Stimulated activated CD8-positive, alpha-beta memory T cell treated with anti-CD3 and anti-CD28 coated beads, Interleukin-12 subunit alpha, Interleukin-12 subunit beta, amount 100 ng/mL, for 1 hour (primary cell): Measurements from ENCODE around the gene CUL9.

Experiments
- DNase-seq: peaks from one replicate; pipeline ENCODE4 v3.0.0-alpha.2; 2020; ENCODE audit warnings: low read depth

The CUL9 gene

DNA sequence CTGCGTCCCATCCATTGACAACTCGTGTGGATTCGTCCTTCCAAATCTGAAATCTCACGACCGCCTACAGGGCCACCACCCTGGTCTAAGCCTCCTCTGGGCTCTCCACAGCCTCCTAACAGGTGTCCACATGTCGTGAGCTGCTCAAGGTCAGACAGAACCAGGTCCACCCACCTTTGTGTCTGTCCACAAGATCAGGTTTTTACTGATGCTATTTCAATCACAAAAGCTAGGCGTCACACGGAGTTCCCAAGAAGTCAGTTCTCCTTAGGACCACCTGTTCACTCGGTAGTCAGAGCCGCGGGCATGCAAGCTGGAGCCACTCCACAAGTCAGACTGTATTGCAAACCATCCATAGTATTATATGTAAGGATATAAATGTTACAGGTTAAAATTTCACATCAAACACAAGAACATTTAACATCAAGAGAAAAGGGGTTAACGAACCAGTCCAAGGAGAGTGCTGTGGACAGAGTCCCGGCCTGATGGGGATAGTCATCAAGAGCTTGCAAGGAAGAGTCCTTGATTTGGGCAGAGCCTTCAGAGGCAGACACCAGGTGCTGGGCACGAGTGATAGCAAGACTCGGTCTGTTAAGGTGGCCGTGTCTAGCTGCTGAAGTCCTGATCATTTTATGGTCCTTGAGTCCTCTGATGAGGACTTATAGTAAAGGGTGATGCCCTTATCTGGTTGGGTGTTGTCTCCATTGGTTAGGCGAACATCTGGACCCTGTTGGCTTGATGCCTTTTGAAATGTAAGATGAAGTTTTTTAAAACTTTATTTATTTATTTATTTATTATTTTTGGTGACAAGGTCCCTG lies 48.0 kb downstream of the CUL9 start:
- no peak for DNase-seq

DNA sequence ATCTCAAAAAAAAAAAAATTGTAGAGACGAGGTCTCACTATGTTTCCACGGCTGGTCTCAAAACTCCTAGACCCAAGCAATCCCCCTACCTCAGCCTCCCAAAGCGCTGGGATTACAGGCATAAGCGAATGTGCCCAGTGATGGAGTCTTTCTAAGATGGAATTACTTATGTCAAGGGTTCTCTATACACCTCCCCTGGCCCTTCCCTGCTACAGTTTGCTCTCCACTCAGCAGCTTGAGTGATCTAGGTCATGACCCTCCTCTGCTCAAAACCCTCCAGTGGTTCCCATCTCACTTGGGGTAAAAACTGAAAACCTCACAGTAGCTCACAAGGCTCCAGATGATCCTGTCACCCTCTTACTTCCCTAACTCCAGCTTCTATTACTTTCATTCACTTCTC lies 49.1 kb downstream of the CUL9 start:
- DNase-seq = no peak

DNA sequence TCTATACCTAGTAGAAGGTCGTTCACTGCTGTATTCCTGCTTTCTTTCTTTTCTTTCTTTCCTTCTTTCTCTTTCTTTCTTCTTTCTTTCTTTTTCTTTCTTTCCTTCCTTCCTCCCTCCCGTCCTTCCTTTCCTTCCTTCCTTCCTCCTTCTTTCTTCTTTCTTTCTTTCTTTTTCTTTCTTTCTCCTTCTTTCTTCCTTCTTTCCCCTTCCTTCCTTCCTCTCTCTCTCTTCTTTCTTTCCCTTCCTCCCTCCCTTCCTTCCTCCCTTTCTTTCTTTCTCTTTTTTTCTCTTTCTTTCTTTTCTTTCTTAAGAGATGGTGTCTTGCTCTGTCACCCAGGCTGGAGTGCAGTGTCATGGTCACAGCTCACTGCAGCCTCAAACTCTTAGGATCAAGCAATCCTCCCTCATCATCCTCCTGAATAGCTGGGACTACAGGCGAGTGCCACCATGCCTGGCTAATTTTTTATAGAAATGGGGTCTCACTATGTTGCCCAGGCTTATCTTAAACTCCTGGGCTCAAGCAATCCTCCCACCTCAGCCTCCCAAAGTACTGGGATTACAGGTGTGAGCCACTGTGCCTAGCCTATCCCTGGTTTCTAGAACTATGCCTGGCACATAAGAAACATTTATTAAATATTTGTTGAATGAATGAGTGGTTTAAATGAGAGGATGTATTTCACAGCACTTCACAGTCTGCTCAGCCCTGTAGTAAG lies 49.9 kb downstream of the CUL9 start:
- no peak for DNase-seq

DNA sequence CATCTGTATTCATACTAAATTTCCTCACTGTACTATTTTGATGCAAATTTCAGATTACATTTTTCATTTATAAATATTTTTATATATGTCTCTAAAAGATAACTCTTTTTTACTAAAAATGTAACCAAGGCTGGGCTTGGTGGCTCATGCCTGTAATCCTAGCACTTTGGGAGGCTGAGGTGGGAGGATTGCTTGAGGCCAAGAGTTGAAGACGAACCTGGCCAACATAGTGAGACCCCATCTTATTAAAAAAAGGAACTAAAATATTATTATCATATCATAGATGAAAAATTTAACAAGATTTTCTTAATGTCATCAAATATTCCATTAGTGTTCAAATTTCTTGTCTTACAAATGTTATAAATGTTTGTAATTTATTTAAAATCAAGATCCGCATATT lies 53.8 kb downstream of the CUL9 start:
- no peak for DNase-seq

DNA sequence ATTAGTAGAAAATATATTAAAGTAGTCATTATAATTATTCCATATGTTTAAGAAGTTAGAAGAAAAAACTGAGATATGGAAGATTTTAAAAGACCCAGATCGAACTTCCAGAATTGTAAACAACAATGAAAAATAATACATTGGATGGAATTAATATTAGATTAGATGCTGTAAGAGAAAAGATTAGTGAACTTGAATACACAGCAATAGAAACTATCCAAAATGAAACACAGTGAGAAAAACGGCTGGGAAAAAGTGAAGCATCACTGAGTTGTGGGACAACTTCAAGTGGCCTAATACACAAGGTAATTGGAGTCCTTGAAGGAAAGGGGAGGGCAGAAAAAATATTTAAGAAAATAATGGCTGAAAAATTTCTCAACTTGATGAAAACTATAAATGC lies 57.1 kb downstream of the CUL9 start:
- no peak for DNase-seq

DNA sequence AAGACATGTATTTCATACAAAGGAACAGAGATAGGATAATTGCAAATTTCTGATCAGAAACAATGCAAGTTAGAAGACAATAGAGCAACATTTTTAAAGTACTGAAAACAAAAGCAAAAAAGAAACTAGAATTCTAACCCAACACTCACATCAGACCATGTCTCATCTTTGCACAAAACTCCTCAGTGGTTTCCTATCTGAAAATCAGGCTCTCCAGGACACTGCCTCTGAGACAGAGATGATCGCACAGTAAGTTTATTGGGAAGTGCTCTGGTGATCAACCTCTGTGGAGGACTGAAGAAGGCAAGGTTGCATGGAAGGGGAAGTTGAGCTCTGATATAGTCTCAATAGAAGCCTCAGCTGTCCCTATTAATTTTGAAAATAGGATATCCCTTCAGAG lies 59.0 kb downstream of the CUL9 start:
- DNase-seq = no peak

DNA sequence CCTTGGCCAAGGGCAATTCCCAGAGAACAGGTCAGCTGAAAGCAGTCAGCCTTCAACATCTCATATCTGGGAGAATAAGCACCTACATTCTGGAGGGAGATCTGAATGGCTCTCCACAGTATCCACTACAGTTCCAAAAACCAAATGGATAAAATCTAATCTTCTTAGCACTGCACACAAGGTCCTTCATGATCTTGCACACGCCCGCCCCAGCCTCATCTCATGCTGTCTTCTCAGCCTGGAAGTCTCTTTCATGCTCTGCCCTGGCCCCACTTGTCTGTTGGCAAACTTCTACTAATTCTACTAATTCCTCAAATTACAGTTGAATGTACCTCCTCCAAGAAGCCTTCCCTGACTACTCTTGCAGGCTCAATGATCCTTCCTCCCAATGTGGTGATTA lies 59.5 kb downstream of the CUL9 start:
- no peak for DNase-seq

DNA sequence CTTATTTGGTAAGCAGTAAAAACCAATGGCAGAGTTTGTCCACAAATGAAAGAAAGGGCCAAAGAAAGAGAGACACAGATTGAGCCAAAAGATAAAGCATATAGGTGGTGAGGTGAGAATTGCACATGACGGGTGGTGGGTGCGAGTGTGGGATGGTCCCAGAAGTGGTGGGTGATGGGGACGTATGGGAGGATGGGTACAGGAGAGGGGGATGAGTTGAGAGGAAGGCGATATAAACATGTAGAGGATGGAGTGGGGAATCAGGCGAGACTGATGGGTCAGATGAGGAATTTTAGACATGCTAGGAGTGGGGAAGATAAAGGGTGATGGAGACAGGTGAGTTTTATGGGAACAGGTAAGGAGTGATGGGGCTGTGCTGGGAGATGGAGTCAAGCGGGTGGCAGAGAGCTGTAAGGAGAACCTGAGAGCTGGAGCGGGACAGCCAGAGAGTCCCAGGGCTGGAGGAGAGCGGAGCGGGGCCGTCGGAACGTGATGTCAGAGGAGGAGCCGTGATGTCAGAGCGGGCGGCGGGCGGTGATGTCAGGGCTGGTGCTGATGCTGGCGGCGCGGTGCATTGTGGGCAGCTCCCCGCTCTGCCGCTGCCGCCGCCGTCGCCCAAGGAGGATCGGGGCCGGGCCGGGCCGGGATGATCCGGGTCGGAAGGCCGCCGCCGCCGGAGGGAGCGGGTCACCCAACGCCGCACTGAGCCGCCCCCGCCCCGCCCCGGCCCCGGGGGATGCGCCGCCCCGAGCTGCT lies 61.1 kb downstream of the CUL9 start, which contains the start of gene TTBK1:
Gene TTBK1, plus strand, starts transcription at position 574 of the 756 bp plus-strand sequence. CDS start 3,180 bp downstream, outside the sequence.
- no peak for DNase-seq

DNA sequence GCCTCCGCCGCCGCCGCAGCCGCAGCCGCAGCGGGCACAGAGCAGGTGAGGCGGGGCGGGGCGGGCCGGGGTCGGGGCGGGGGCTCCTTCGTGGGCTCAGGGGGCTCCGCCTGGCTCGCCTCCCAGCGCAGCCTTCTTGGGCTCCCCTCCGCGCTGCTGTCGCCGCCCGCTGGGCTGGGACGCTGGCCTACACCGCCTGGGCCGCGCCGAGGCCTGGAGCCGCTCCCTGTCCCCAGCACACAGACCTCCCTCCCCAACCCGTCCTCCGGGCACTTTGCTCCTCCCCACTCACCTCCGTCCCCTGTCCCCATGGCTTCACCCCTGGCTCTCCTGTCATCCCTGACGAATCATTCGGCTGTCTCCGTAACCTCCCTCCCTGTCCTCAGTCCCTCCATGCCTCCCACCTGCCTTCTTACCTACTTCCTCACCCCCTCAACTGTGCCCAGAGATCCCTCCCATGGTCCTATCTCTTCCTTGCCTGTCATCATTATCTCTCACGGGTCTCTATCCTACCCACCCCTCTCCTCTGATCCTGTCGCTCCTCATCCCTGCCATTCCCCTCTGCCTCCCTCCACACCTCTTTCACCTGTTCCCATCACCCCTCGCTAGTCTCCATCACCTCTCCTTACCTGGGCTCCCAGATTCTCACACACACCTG lies 61.8 kb downstream of the CUL9 start:
- no peak for DNase-seq

DNA sequence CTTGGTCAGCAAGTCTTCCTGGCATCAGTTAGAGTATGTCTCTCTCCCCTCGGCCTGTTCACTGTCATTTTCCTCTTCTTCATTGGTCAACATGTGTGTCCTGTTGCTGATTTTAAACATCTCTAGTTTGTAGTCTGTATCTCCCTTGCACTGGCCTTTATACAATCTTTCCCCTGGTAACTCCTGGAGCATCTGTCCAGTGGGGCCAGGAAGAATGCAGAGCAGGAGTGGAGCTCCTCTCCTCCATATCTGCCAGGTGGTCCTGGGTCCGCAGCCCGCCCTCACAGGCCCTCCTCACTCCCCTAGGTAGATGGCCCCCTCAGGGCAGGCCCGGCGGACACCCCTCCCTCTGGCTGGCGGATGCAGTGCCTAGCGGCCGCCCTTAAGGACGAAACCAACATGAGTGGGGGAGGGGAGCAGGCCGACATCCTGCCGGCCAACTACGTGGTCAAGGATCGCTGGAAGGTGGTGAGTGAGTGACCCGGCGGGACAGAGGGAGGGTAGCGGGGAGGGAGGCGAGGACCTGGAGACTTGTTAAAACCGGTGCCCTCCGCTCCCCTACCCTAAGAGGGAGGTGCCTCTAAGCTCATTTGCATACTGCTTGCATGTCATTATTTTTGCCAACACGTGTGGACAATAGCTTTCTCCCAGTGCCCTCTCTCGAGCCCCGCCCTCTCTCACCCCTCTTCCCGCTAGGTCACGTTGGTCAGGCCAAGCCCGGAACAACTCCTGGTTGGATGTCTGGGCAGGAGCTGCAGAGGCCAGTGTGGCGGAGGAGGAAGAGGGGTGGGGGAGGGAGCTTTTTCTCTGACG lies 64.5 kb downstream of the CUL9 start:
- no peak for DNase-seq

DNA sequence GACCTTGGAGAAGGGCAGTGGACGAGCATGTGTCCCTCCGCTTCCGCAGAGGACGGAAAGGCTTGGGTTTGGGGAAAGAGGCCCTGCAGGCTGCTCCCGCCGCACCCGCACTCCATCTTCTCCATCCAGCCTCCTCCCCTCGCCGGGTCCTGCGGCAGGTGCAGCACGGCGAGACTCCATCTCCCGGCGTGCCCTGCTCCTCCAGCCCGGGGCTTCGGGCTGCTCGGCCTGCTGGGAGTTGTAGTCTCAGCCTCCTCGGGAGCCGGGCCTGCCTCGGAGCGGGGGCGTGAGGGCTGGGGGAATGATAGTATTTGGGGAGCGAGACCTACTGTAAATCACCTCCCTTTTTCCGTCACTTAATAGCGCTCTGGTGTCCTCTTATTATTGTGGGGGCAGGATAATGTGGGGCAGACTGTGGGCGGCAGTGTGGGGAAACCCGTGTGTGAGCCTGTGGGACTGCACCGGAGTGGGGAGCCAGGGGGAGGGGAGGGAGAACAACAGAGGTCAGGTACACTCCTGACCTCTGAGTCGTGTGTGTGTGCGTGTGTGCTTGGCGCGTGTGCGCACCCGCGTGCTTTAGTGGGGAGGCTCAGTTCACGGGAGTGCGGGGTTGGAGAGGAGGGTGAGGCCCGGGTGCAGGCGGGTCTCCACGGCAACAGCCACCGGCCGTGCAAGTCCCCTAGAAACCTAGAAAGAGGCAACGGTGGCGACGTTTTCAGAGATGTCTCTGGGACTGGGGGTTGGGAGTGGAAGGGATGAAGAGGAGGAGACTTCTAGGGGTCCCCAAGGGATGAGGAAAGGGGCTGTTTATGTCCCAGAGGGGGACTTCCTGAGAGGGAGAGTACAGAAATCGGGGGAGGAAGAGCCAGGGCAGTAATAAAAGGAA lies 65.4 kb downstream of the CUL9 start:
- DNase-seq = peak; percentile 52

DNA sequence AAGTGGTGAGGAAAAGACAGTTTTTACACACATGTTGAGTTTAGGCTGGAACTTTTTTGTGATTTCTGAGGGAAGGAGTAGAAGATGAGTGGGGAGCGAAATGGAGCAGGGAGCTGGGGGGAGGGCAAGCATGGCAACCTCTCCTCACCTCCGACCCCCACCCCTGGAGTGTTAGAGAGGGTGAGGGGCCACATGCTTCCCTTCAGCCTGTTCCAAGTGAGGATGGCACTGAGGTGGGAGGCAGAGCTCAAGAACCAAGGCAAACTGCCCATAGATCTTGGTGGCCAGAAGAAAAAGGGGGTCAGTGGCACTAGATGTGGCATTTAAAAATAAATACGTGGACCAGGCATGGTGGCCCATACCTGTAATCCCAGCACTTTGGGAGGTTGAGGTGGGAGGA lies 66.1 kb downstream of the CUL9 start:
- no peak for DNase-seq

DNA sequence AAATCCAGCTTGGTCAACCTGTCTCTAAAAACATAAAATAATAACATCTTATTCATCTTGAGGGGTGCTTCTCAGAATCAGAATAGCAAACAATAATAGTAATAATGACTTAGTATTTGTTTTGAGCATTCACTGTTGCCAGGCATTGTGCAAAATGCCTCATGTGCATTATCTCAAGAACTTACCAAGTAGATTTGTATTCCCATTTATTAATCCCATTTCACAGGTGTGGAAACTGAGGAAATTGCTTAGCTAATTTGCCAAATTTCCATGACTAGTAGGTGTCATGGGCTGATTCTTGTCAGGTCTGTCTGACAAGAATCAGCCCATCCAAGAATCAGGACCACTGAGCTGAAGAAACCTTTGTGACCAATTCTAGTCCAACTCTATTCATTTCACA lies 66.8 kb downstream of the CUL9 start:
- no peak for DNase-seq

DNA sequence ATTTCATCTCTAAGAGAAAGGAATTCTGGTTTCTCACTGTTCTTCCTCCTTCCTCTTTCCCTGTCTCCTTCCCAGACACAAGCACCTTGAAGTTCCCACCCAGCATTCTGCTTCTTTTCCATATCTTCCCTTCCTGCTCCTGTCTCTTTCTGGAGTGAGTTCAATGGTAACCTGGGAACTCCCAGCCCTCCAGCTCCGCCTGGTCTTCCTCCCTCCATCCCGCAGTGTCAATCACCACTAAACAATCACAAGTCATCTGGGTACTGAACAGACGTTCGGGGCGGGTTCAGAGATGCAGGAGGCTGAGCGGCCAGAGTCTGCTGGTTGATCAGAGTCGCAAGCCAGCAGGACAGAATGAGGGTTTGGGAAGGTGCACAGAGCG lies 69.0 kb downstream of the CUL9 start:
- DNase-seq = no peak

DNA sequence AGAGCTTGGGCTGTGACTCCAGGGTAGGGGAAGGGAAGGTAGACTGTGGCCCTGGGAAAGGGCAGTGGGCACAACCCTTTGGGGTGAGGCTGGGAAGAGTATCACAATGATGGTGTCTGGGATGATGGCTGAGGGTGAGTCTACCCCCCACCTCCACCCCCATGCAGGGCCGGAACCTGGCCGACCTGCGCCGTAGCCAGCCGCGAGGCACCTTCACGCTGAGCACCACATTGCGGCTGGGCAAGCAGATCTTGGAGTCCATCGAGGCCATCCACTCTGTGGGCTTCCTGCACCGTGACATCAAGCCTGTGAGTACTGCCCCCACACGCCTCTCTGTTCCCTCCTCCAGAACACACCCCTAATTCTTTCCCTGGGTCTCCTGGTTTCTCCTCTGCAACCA lies 71.4 kb downstream of the CUL9 start:
- no peak for DNase-seq

DNA sequence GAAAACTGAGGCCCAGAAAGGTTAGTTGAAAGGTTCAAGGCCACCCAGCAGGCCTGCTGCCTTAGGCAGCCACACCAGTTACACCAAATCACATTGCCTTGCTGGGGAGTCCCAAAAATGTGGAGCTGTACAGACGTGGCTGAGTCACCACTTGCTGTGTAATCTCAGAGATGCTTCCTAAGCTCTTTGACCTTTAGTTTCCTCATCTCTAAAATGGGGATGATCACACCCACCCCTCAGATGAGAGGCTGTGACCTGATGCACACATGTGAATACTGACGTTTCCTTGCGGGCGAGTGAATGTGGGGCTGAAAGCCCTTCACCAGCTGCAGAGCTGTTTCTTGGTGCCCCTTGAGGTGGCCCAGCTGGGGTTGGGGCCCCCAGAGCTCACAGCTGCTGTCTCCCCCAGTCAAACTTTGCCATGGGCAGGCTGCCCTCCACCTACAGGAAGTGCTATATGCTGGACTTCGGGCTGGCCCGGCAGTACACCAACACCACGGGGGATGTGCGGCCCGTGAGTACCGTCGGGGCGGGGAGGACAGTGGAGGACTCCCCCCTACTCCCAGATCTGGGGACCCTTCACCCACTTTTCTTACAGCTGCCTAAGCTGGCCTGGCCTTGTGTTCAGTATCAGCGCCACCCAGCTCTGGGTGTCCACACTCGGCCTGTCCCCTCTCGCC lies 72.3 kb downstream of the CUL9 start:
- no peak for DNase-seq

DNA sequence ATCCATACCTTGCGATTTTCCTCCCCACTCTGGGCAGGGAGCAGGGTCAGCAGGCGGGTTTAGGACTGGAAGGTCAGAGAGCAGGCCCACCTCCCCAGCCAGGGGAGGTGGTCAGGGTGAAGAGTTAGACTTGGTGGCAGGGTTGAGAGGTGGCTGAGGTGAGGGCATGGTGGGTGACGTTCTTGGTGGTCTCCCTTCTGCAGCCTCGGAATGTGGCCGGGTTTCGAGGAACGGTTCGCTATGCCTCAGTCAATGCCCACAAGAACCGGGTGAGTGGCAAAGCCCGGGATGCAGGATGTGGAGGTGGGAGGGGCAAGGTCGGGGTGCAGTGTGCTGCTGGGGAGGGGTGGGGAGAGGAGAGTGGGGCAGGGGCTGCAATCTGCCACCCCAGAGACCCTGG lies 72.8 kb downstream of the CUL9 start:
- no peak for DNase-seq

DNA sequence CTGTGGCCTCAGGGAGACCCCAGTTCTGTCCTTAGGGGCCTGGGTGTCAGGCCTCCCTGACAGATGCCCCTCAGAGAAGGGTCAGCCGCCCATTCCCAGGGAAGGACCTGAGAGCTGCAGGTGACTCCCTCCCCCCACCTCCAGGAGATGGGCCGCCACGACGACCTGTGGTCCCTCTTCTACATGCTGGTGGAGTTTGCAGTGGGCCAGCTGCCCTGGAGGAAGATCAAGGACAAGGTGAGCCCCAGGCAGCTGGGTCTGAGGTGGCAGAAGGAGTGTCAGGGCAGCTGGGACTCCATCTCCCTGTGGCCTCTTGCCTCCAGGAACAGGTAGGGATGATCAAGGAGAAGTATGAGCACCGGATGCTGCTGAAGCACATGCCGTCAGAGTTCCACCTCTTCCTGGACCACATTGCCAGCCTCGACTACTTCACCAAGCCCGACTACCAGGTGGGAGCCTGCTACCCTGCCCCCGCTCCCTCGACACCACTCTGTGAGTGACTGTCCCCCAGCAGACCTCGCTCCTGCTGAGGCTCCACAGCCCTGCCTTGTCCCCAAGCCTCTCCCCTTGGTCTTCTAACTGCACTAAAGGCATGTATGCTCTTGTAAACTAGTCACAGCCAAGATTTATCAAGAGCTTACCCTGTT lies 73.5 kb downstream of the CUL9 start:
- DNase-seq = no peak

DNA sequence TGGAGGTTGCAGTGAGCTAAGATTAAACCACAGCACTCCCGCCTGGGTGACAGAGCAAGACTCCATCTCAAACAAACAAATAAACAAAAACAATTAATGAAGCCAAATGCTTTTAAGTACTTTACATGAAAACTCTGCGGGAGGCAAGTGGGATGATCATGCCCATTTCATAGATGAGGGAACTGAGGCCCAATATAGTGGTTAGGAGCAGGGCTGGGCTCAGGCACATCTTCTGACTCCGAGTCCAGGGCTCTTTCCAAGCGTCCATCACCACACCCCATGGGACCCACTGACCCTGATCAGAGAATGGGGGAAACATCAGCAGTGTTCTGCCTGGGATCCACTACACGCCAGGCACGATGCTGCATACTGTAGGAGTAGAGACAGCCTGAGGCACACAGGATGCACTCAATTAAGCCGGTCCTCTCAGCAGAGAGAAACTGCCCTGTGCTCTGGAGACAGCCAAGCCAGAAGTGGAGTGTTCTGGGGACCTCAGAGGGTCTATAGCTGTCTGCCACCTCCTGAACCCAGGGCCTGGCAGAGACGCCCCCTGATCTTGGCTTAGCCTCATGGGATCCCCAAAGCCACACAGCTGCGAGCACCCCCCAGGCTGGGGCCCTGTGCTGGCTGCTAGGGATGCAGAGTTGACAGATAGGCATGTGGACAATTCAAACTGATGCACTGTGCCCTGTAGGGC lies 74.8 kb downstream of the CUL9 start:
- DNase-seq = no peak
